Right lobe of liver (tissue), 6 donors: ENCODE results near the gene IGFBPL1. TPM values are rescaled to one million over a fixed set of nuclear protein-coding genes. Genes with fewer than 3 reads are reported as not detected.

ENCODE experiments used
- ATAC-seq, 4 donors: fragments of 200-7000 bp; cut with Tn5 transposase; one replicate each; pipeline ENCODE4 v1.9.1; 2020; ENCODE audit warnings: mild to moderate bottlenecking in 4 of 4, moderate library complexity in 4 of 4
- DNase-seq, 3 donors: peaks; one replicate each; pipeline ENCODE4 v3.0.0-alpha.2; 2020
- H3K27ac ChIP-seq, 3 donors: fragments of 200-600 bp; one replicate each; pipeline ENCODE4 v1.8.0; 2022
- H3K27me3 ChIP-seq, 2 donors: fragments of 200-600 bp; one replicate each; pipeline ENCODE4 v1.8.0; 2022
- H3K36me3 ChIP-seq, 4 donors: fragments of 200-600 bp; sonication (generic) in 1 of 4; one replicate each; pipeline versions ENCODE4 v1.5.1 to v1.8.0; 2017 to 2022; ENCODE audit warnings: control low read depth in 1 of 4
- H3K4me1 ChIP-seq, 4 donors: fragments of 200-600 bp; sonication (generic) in 1 of 4; one replicate each; pipeline versions ENCODE4 v1.5.1 to v1.8.0; 2017 to 2022; ENCODE audit warnings: control low read depth in 1 of 4
- H3K4me3 ChIP-seq, 3 donors: fragments of 200-600 bp; one replicate each; pipeline ENCODE4 v1.8.0; 2022
- H3K9me3 ChIP-seq, 4 donors: fragments of 200-600 bp; sonication (generic) in 1 of 4; one replicate each; pipeline versions ENCODE4 v1.5.1 to v1.8.0; 2017 to 2022; ENCODE audit warnings: control low read depth in 1 of 4
- POLR2A ChIP-seq: fragments of 450-650 bp; IDR thresholded peaks from one replicate; pipeline ENCODE4 v1.6.1; 2017; ENCODE audit warnings: antibody characterized with exemption, mild to moderate bottlenecking
- WGBS: methylation state at CpG from one replicate; pipeline ENCODE4 v1.1.6; 2018; ENCODE audit warnings: low coverage, low lambda C conversion rate; ENCODE audit not compliant: insufficient coverage; ENCODE audit errors: missing lambda C conversion rate; 5-methylcytosine and 5-hydroxymethylcytosine counted together
- intact Hi-C, 2 donors: fragments of 100-400 bp; cut with DNase I; formaldehyde crosslinking; loops; one replicate each; pipeline versions ENCODE4 v1.11.2 to v1.14.1; 2022
- total RNA-seq, 6 experiments: library from RNA; depleted of rRNA in 2 of 6; stranded (reverse); fragments of >200 nt in 2 of 6; fragmentation: NEBNext Ultra II Directional in 3 of 6; extraction: Animal tissue kit (Norgen Biotek cat#: 25700) in 3 of 6; gene quantifications; one replicate each; pipeline versions ENCODE4 v1.1.0 to v1.2.4, GENCODE V29; 2016 to 2023
- TF ChIP-seq, protein P1 (sequence below), 4 donors: fragments of 200-600 bp in 3 of 4; fragments of 450-650 bp in 1 of 4; IDR thresholded peaks; one replicate each; pipeline versions ENCODE4 v1.5.1 to v1.8.0; 2016 to 2022; ENCODE audit warnings: antibody characterized with exemption in 4 of 4, mild to moderate bottlenecking in 2 of 4
- donor health status: DM: no; HTN: yes; CAD: no.
- donor health status: DM: no; HTN: no; CAD: no.
- donor health status: DM: no; HTN: no; CAD: no.
- donor health status: DM: no; HTN: yes; CAD: no.
- donor health status: DM: no; HTN: yes; CAD: no.

The IGFBPL1 gene
- total RNA-seq, 6 experiments from 2014 or later = 0.20 to 2.7 (median 0.44) TPM; not detected in 1

DNA sequence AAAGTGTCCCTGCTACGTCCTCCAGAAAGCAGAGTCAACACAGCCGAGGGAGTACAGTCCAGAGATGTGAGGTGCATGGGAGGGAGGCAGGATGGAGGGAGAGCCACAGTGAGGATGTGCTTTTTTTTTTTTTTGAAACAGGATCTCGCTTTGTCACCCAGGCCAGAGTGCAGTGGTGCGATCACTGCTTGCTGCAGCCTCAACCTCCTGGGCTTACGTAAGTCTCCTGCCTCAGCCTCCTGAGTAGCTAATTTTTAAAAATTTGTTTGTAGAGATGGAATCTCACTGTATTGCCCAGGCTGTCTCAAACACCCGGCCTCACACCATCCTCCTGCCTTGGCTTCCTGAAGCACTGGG is 65.0 kb downstream of the IGFBPL1 start:
- WGBS = 71% methylated on average over 1 of the region's 6 CpGs
- H3K27me3 ChIP-seq = no peaks in the 10 kb centered on the region
- H3K36me3 ChIP-seq = no peaks in the 10 kb centered on the region
- peaks cover 0 to 4% (median 0%) of the 10 kb centered on the region in 4 donors for H3K4me1 ChIP-seq
- H3K27ac ChIP-seq = no peak overlapping the region
- H3K4me3 ChIP-seq = no peak overlapping the region
- TF ChIP-seq POLR2A = no peak
- TF ChIP-seq, protein P1, sequence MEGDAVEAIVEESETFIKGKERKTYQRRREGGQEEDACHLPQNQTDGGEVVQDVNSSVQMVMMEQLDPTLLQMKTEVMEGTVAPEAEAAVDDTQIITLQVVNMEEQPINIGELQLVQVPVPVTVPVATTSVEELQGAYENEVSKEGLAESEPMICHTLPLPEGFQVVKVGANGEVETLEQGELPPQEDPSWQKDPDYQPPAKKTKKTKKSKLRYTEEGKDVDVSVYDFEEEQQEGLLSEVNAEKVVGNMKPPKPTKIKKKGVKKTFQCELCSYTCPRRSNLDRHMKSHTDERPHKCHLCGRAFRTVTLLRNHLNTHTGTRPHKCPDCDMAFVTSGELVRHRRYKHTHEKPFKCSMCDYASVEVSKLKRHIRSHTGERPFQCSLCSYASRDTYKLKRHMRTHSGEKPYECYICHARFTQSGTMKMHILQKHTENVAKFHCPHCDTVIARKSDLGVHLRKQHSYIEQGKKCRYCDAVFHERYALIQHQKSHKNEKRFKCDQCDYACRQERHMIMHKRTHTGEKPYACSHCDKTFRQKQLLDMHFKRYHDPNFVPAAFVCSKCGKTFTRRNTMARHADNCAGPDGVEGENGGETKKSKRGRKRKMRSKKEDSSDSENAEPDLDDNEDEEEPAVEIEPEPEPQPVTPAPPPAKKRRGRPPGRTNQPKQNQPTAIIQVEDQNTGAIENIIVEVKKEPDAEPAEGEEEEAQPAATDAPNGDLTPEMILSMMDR (IDR thresholded peaks at IDR 0.05) = no peak
- ATAC-seq (no peak), DNase-seq (peak in 1 of 3 donors; percentile 4)
- H3K9me3 ChIP-seq = no peaks in the 10 kb centered on the region
- intact Hi-C loops = loop anchor here in 1 of 2 donors (10.0 kb wide), 1 partner anchor 434 kb away; no protein-coding TSS in a partner anchor

DNA sequence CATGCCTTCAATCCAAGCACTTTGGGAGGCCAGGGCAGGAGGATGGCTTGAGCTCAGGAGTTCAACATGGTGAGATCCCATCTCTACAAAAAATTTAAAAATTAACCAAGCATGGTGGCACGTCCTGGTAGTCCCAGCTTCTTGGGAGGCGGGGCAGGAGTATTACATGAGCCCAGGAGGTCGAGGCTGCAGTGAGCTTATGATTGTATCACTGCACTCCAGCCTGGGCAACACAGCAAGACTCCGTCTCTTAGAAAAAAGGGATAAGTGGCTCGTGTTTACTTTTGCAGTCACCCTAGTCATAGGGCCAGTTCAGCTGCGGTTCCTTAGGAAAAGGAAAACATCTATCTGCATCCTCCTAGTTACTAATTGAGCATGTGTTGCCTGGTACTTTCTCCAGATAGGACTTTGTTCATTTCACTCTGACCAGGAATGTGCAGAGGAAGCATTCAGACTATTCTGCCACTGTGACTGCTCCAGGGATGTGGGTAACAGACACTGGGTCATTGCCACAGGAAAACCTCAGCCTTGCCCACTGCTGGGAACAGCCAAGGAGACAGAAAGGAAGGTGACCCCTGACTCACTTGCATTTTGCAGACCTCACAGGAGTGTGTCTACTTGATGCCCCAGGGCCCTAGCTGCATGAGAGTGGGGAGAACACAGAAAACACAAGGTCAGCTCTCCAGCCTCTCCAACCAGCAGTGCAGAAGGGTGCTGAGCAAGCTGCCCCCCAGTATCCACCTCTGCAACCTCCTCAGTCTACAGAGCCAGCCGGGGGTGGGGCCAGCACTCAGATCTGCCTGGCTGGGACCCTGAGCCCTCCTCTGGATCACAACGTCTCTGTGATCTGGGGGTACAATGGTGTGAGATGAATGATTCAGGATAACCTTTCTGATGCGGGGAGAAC is 65.6 kb downstream of the IGFBPL1 start:
- Histone ChIP-seq H3K36me3 (no peaks in the 10 kb centered on the region), H3K27me3 (no peaks in the 10 kb centered on the region), H3K9me3 (no peaks in the 10 kb centered on the region), H3K4me3 (no peak overlapping the region), H3K27ac (no peak overlapping the region), H3K4me1 (peaks cover 0 to 4% (median 0%) of the 10 kb centered on the region in 4 donors)
- DNase-seq (peak in 1 of 3 donors; percentile 26), ATAC-seq (no peak)
- WGBS = 6% methylated on average over 2 of the region's 9 CpGs
- intact Hi-C loops = loop anchor here in 1 of 2 donors (10.0 kb wide), 1 partner anchor 434 kb away; no protein-coding TSS in a partner anchor
- no peak for TF ChIP-seq POLR2A
- TF ChIP-seq, protein P1 (IDR thresholded peaks at IDR 0.05) = no peak

DNA sequence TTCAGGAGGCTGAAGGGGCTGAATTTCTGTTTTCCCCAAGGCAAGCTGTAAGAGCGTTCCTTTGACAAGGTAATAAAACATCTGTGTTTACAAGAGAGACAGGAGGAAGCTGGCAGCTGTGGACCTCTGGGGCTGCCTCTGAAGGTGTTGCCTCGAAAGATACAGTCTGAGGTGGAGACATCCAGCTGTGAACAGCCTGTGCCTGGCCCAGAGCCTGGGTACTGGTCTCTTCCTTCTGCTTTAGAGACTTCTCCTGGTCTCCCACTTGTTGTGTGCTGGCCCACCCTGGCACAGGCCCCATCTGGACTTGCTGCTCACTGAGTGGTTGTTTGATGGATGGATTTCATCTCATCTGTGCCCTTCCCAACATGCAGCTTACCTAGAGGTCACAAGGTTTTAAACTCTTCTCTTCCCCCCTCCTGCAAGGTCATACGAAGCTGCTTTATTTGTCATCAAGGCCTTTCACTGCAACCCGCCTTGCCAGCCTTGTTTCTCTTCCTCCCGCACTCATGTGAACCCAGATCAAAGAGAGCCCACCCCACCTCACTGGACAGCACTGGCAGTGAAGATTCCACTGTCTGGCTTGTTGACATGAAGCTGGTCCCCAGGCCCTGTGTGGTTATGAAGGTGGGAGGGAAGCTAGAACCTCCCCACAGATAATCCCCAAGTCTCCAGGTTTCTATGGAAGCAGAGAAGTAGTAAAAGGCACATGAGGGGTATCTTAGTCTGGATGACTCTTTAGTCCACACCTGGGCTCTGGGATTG is 66.7 kb downstream of the IGFBPL1 start:
- Histone ChIP-seq H3K36me3 (no peaks in the 10 kb centered on the region), H3K9me3 (no peaks in the 10 kb centered on the region), H3K27ac (no peak overlapping the region), H3K27me3 (no peaks in the 10 kb centered on the region), H3K4me3 (no peak overlapping the region), H3K4me1 (no peaks in the 10 kb centered on the region)
- TF ChIP-seq, protein P1 (IDR thresholded peaks at IDR 0.05) = no peak
- ATAC-seq (no peak), DNase-seq (peak in 1 of 3 donors; percentile 14)
- WGBS = 74% methylated on average over 3 of the region's 5 CpGs
- intact Hi-C loops = loop anchor here in 1 of 2 donors (10.0 kb wide), 1 partner anchor 433 kb away; no protein-coding TSS in a partner anchor

DNA sequence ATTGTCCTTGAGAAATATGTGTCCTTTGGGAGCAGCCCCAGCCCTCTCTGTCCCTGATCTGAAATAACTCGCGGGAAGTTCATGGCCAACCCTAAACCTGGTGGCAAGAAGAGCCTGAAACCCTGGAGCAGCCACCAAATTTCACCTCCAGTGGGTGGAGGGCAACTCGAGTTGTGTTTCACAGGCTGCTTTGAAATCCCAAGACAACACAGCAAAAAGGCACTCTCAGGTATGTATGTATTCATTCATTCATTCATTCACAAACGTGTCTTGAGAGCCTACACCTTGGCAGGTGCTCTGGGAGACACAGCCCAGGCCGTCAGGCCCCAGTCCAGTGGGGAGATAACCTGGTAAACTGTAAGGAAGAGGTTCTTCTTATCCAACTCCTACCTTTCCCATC is 67.4 kb downstream of the IGFBPL1 start:
- ATAC-seq (no peak), DNase-seq (peak in 1 of 3 donors; percentile 23)
- Histone ChIP-seq H3K27me3 (no peaks in the 10 kb centered on the region), H3K9me3 (no peaks in the 10 kb centered on the region), H3K36me3 (no peaks in the 10 kb centered on the region), H3K27ac (no peak overlapping the region), H3K4me1 (no peaks in the 10 kb centered on the region), H3K4me3 (no peak overlapping the region)
- TF ChIP-seq, protein P1 (IDR thresholded peaks at IDR 0.05) = no peak
- no peak for TF ChIP-seq POLR2A
- intact Hi-C loops = loop anchor here in 1 of 2 donors (10.0 kb wide), 1 partner anchor 432 kb away; no protein-coding TSS in a partner anchor
- WGBS = 60% methylated on average over 4 of the region's 5 CpGs

Other genes with a start within 250 kb of the IGFBPL1 start
- 100 to 1,000 TPM in 2 of 6 experiments, 10 to 100 TPM in 4; 61.6 to 179 (median 81.8) TPM for gene ALDH1B1, start 31.8 kb downstream of the IGFBPL1 start, total RNA-seq
- 1 to 10 TPM in 5 of 6 experiments, under 1 TPM in 1; 0.87 to 4.5 (median 1.7) TPM for gene ANKRD18A, start 196.1 kb upstream of the IGFBPL1 start, total RNA-seq